SH-SY5Y (cell line): Measurements from ENCODE around the gene GBA3.

Experiments used
- GATA2 ChIP-seq: IDR thresholded peaks from 2 replicates; pipeline ENCODE4 v1.6.1; 2011; ENCODE audit warnings: mild to moderate bottlenecking, low read depth, low read length
- GATA3 ChIP-seq: IDR thresholded peaks from 2 replicates; pipeline ENCODE4 v1.6.1; 2011; ENCODE audit warnings: low read depth, mild to moderate bottlenecking, low read length, moderate library complexity

DNA sequence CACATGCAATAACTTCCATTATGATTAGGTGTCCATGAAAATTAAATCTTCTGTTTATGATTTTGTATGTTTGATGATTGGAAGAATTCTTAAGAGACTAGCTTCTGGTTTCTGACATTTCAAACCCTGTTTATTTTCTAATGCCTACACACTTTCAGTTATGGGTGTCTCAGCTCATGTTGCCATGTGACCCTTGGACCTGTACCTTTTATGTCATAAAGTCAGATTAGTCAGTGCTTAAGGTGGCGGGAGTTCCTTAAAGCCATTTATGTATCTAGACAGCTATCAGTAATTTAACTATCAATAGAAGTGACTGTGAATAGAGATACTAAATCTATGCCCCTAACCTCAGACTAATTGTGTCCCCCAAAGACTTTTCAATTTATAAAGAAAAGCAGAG lies 155.6 kb downstream of the GBA3 start:
- no peak for TF ChIP-seq GATA2
- TF ChIP-seq GATA3: no peak
